GM12865 (cell line): Measurements from ENCODE around the gene MMP24.

Source experiments
- DNase-seq: peaks from one replicate; pipeline ENCODE4 v3.0.0; 2010; ENCODE audit warnings: low read depth
- H3K4me3 ChIP-seq: 2 replicates; pipeline ENCODE4 v1.5.1; 2011; ENCODE audit warnings: mild to moderate bottlenecking, low read depth, low read length, control low read depth
- CTCF ChIP-seq: IDR thresholded peaks from 2 replicates; pipeline ENCODE4 v1.5.1; 2011; ENCODE audit warnings: low read length, control low read depth, low read depth, inconsistent platforms; ENCODE audit not compliant: insufficient read depth; ENCODE audit errors: missing control alignments

Gene MMP24

GRCh38 chr20:35238735-35239134 lies 12.2 kb downstream of the MMP24 start:
- H3K4me3 ChIP-seq, result no peak overlapping the region
- TF ChIP-seq CTCF, result no peak
- peak; percentile 10 for DNase-seq

- no peak overlapping the region for H3K4me3 ChIP-seq
- no peak for TF ChIP-seq CTCF
- DNase-seq, result no peak
These were observed 13.8 kb downstream of the MMP24 start for GRCh38 chr20:35240083-35240810.

GRCh38 chr20:35240811-35241293 lies 14.4 kb downstream of the MMP24 start:
- no peak for DNase-seq
- no peak for TF ChIP-seq CTCF

GRCh38 chr20:35243317-35243716 lies 16.8 kb downstream of the MMP24 start:
- no peak for TF ChIP-seq CTCF
- DNase-seq, result no peak
- no peak overlapping the region for H3K4me3 ChIP-seq

More at GRCh38 chr20:35240811-35241293, 14.4 kb downstream of the MMP24 start:
- no peak overlapping the region for H3K4me3 ChIP-seq

GRCh38 chr20:35243986-35244385 lies 17.5 kb downstream of the MMP24 start:
- no peak for TF ChIP-seq CTCF
- DNase-seq, result no peak
- no peak overlapping the region for H3K4me3 ChIP-seq

GRCh38 chr20:35246723-35247122 lies 20.2 kb downstream of the MMP24 start:
- no peak overlapping the region for H3K4me3 ChIP-seq
- TF ChIP-seq CTCF, result no peak
- no peak for DNase-seq
